OCI-LY1 (cell line): ENCODE results near the gene TTC3.

Experiments
- H2AFZ ChIP-seq: fragments of 200-600 bp; sonication (generic), shearing (Covaris generic); 2 replicates; pipeline ENCODE4 v1.6.0; 2014; ENCODE audit warnings: antibody characterized with exemption, mild to moderate bottlenecking, low read length
- H3F3A ChIP-seq: fragments of 200-600 bp; sonication (generic), shearing (Covaris generic); 2 replicates; pipeline ENCODE4 v1.6.0; 2014; ENCODE audit warnings: mild to moderate bottlenecking, antibody characterized with exemption, low read length, moderate library complexity; ENCODE audit not compliant: insufficient read depth
- H3K27ac ChIP-seq: fragments of 200-600 bp; sonication (generic); 2 replicates; pipeline ENCODE4 v1.5.1; 2014; ENCODE audit warnings: low read length, mixed run types, mild to moderate bottlenecking, low read depth; ENCODE audit not compliant: poor library complexity, severe bottlenecking
- H3K27me3 ChIP-seq: fragments of 200-600 bp; sonication (generic); 2 replicates; pipeline ENCODE4 v1.6.0; 2014; ENCODE audit warnings: antibody characterized with exemption, mild to moderate bottlenecking, low read length, moderate library complexity; ENCODE audit not compliant: insufficient read depth
- H3K36me3 ChIP-seq: fragments of 200-600 bp; sonication (generic); 2 replicates; pipeline ENCODE4 v1.6.1; 2014; ENCODE audit warnings: mild to moderate bottlenecking, antibody characterized with exemption, low read length, moderate library complexity, mixed read lengths; ENCODE audit not compliant: insufficient read depth
- H3K4me1 ChIP-seq: fragments of 200-600 bp; sonication (generic); 2 replicates; pipeline ENCODE4 v1.5.1; 2014; ENCODE audit warnings: mild to moderate bottlenecking, low read length, moderate library complexity; ENCODE audit not compliant: insufficient read depth, severe bottlenecking
- H3K4me2 ChIP-seq: fragments of 200-600 bp; sonication (generic), shearing (Covaris generic); 2 replicates; pipeline ENCODE4 v1.6.1; 2014; ENCODE audit warnings: low read length
- H3K4me3 ChIP-seq: fragments of 200-600 bp; sonication (generic); 2 replicates; pipeline ENCODE4 v1.5.1; 2014; ENCODE audit warnings: low read length, low read depth, mild to moderate bottlenecking, mixed read lengths; ENCODE audit not compliant: poor library complexity, severe bottlenecking
- H3K79me2 ChIP-seq: fragments of 200-600 bp; shearing (Covaris generic); 2 replicates; pipeline ENCODE4 v1.6.1; 2016; ENCODE audit warnings: mixed run types, low read length, mixed read lengths; ENCODE audit not compliant: insufficient read depth
- H3K9ac ChIP-seq: fragments of 200-600 bp; sonication (generic), shearing (Covaris generic); 2 replicates; pipeline ENCODE4 v1.6.1; 2014; ENCODE audit warnings: mild to moderate bottlenecking, low read length, mixed read lengths
- H3K9me2 ChIP-seq: fragments of 200-600 bp; sonication (generic), shearing (Covaris generic); 2 replicates; pipeline ENCODE4 v1.6.1; 2014; ENCODE audit warnings: low read depth, mild to moderate bottlenecking, low read length, mixed read lengths
- H3K9me3 ChIP-seq: fragments of 200-600 bp; shearing (Covaris generic); 2 replicates; pipeline ENCODE4 v1.6.1; 2014; ENCODE audit warnings: low read length, mixed read lengths
- H4K20me1 ChIP-seq: fragments of 200-600 bp; sonication (generic), shearing (Covaris generic); 2 replicates; pipeline ENCODE4 v1.6.0; 2016; ENCODE audit warnings: mild to moderate bottlenecking, low read length; ENCODE audit not compliant: insufficient read depth
- EZH2 ChIP-seq: fragments of 200-600 bp; sonication (generic), shearing (Covaris generic); IDR thresholded peaks from 2 replicates; pipeline ENCODE4 v1.8.0; 2017; ENCODE audit warnings: borderline replicate concordance, mixed run types, mild to moderate bottlenecking, antibody characterized with exemption, low read length, moderate library complexity, mixed read lengths
- TF ChIP-seq, protein P1 (sequence below): fragments of 200-600 bp; sonication (generic), shearing (Covaris generic); IDR thresholded peaks from 2 replicates; pipeline ENCODE4 v1.5.1; 2017; ENCODE audit warnings: mild to moderate bottlenecking, antibody characterized with exemption, low read length, moderate library complexity, mixed read lengths

The TTC3 gene

DNA sequence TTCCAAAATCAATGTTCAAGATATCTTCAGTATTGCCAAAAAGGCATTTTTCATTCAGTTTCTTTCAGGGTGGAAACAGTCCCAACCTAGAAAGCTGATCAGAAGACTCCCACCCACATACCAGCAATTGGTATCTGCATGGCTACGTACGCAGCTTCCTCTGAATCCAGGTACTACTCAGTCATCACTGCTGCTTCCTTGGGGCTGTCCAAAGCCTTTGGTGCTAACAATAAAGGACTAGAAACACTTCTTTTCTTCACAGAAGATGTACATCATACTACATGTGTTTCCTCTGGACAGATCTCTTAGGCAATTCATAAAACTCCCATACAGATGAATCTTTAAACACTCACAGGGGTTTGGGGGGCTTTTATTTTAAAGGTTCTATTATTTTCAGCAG lies 164.3 kb downstream of the TTC3 start:
- H3K27ac ChIP-seq = no peak overlapping the region
- no peaks in the 10 kb centered on the region for H4K20me1 ChIP-seq

DNA sequence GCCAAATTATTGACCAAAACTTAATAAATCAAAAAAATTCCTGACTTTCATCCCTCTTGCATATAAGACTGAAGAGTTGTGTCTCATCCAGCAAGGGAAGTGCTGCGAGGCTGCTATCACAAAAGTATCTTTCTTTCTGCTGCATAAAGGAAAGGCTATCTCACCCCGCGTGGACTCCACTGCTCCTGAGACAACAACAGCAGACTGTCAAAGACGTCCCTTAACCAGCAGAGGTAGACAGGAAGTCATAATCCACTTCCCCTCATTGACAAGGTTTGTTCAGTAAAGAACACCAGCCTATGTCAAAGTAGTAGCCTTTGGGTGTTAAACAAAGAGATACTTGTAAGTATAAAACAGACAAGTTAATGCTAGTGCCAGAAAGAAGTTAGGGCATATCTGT lies 164.7 kb downstream of the TTC3 start:
- no peak overlapping the region for H3K4me3 ChIP-seq
- peaks cover 1% of the 10 kb centered on the region for H3K4me1 ChIP-seq
- H3F3A ChIP-seq = no peaks in the 10 kb centered on the region
- H4K20me1 ChIP-seq = no peaks in the 10 kb centered on the region
- H3K9me2 ChIP-seq = no peaks in the 10 kb centered on the region
- no peak overlapping the region for H2AFZ ChIP-seq
- no peak overlapping the region for H3K4me2 ChIP-seq
- no peaks in the 10 kb centered on the region for H3K27me3 ChIP-seq
- peaks cover 67% of the 10 kb centered on the region; the same call in 1 of the 2 replicates for H3K36me3 ChIP-seq
- no peak for TF ChIP-seq EZH2
- TF ChIP-seq, protein P1, sequence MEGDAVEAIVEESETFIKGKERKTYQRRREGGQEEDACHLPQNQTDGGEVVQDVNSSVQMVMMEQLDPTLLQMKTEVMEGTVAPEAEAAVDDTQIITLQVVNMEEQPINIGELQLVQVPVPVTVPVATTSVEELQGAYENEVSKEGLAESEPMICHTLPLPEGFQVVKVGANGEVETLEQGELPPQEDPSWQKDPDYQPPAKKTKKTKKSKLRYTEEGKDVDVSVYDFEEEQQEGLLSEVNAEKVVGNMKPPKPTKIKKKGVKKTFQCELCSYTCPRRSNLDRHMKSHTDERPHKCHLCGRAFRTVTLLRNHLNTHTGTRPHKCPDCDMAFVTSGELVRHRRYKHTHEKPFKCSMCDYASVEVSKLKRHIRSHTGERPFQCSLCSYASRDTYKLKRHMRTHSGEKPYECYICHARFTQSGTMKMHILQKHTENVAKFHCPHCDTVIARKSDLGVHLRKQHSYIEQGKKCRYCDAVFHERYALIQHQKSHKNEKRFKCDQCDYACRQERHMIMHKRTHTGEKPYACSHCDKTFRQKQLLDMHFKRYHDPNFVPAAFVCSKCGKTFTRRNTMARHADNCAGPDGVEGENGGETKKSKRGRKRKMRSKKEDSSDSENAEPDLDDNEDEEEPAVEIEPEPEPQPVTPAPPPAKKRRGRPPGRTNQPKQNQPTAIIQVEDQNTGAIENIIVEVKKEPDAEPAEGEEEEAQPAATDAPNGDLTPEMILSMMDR = no peak
- H3K9ac ChIP-seq = no peak overlapping the region
- no peak overlapping the region for H3K27ac ChIP-seq
- H3K9me3 ChIP-seq = no peaks in the 10 kb centered on the region
- H3K79me2 ChIP-seq = no peaks in the 10 kb centered on the region

More for the DNA sequence above, 164.3 kb downstream of the TTC3 start:
- H3F3A ChIP-seq = no peaks in the 10 kb centered on the region
- no peak overlapping the region for H3K4me2 ChIP-seq
- H3K4me1 ChIP-seq = peaks cover 6% of the 10 kb centered on the region
- H3K9me2 ChIP-seq = no peaks in the 10 kb centered on the region
- H3K36me3 ChIP-seq = peaks cover 71% of the 10 kb centered on the region; the same call in 1 of the 2 replicates
- H3K4me3 ChIP-seq = no peak overlapping the region
- no peak overlapping the region for H2AFZ ChIP-seq
- no peaks in the 10 kb centered on the region for H3K27me3 ChIP-seq
- H3K79me2 ChIP-seq = no peaks in the 10 kb centered on the region
- no peaks in the 10 kb centered on the region for H3K9me3 ChIP-seq
- no peak overlapping the region for H3K9ac ChIP-seq
- TF ChIP-seq EZH2 = no peak
- TF ChIP-seq, protein P1 = no peak

DNA sequence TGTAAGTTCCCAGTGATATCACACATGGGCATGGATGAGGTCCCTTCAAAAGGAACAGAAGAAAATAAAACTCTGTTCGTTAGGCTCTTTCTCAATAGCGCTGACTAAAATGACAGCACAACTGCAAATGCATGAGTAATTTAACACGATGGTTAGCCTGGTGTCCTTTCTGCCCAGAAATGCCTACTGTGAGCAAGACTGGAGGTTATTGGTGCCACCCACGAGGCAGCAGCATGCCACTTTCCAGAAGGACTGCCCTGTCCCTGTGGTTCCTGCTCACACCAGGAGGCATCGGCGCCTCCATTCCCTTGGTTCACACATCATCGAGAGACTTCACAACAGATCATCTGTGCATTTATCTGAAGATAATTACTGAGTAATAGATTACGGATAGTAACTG lies 167.9 kb downstream of the TTC3 start:
- Histone ChIP-seq H3K4me1 (no peaks in the 10 kb centered on the region), H3K9me3 (no peaks in the 10 kb centered on the region), H3K9ac (no peak overlapping the region), H3K27ac (no peak overlapping the region), H3K79me2 (peaks cover 13% of the 10 kb centered on the region), H3F3A (no peaks in the 10 kb centered on the region), H3K27me3 (no peaks in the 10 kb centered on the region), H3K4me2 (no peak overlapping the region), H2AFZ (no peak overlapping the region), H3K9me2 (no peaks in the 10 kb centered on the region), H4K20me1 (no peaks in the 10 kb centered on the region), H3K4me3 (no peak overlapping the region), H3K36me3 (peaks cover 54% of the 10 kb centered on the region; the same call in 1 of the 2 replicates)
- no peak for TF ChIP-seq EZH2
- TF ChIP-seq, protein P1 = no peak
